HepG2 (cell line): ENCODE data around the gene CTNNA3. TPM values are rescaled to one million over a fixed set of nuclear protein-coding genes. Genes with fewer than 3 reads are reported as not detected.

ENCODE experiments used
- ATAC-seq: fragments of 200-7000 bp; cut with Tn5 transposase; 3 replicates; pipeline ENCODE4 v1.9.1; 2020; ENCODE audit warnings: mild to moderate bottlenecking, moderate library complexity
- BruUV-seq: library from RNA; stranded (reverse); fragments of 400-500 nt; replicated peaks from 2 replicates; lab custom pipeline; 2021; lab: Mats Ljungman, UMichigan
- CTCF ChIA-PET: fragments of 300-600 bp; formaldehyde crosslinking; extraction: SDS; loops from one replicate; lab custom pipeline; 2021; ENCODE audit warnings: low total read pairs, inconsistent platforms, low intra/inter-chr PET ratio; lab: Yijun Ruan, JAX
- POLR2A ChIA-PET: fragments of 350-600 bp; sonication (Branson Sonifier 250); formaldehyde crosslinking; loops from one replicate; lab custom pipeline; 2020; ENCODE audit warnings: antibody characterized with exemption, inconsistent platforms; lab: Yijun Ruan, JAX
- DNase-seq: peaks from one replicate; pipeline ENCODE4 v3.0.0-alpha.2; 2015; ENCODE audit warnings: low spot score
- FAIRE-seq: peaks from 3 replicates; lab custom pipeline; 2011; peaks lifted over from hg19 to GRCh38; lab: Jason Lieb, UNC
- H2AFZ ChIP-seq: one replicate; pipeline ENCODE4 v1.6.1; 2011; ENCODE audit warnings: low read length, inconsistent platforms
- H3K27ac ChIP-seq: fragments of 300-600 bp; 3 replicates; pipeline ENCODE4 v1.8.0; 2011; ENCODE audit warnings: mixed run types, mild to moderate bottlenecking, mixed read lengths, low read length, inconsistent platforms; ENCODE audit not compliant: insufficient read depth; ENCODE audit errors: extremely low read length
- H3K27me3 ChIP-seq, 2 experiments: fragments of 200-600 bp in 1 of 2; 2 replicates in 1 of 2; 3 replicates in 1 of 2; pipeline versions ENCODE4 v1.6.0 to v1.8.0; 2011; ENCODE audit warnings: low read length in 2 of 2, mild to moderate bottlenecking in 2 of 2, moderate library complexity in 2 of 2, inconsistent platforms in 1 of 2; ENCODE audit not compliant: insufficient read depth in 2 of 2, control insufficient read depth in 1 of 2
- H3K36me3 ChIP-seq, 2 experiments: fragments of 200-600 bp in 1 of 2; replicated peaks in 1 of 2; 2 replicates in 1 of 2; 3 replicates in 1 of 2; pipeline versions ENCODE4 v1.5.1 to v1.8.0; 2011; ENCODE audit warnings: low read length in 2 of 2, inconsistent platforms in 1 of 2; ENCODE audit not compliant: insufficient read depth in 2 of 2, control insufficient read depth in 1 of 2
- H3K4me1 ChIP-seq: 2 replicates; pipeline ENCODE4 v1.5.1; 2012; ENCODE audit warnings: low read length, inconsistent platforms; ENCODE audit not compliant: insufficient read depth
- H3K4me2 ChIP-seq: 2 replicates; pipeline ENCODE4 v1.6.0; 2011; ENCODE audit warnings: low read depth, low read length, inconsistent platforms
- H3K4me3 ChIP-seq, 3 experiments: fragments of 200-600 bp in 1 of 3; sonication (generic), shearing (Covaris generic) in 1 of 3; replicated peaks in 1 of 3; 2 replicates each; pipeline ENCODE4 v1.5.1; 2011 to 2016; ENCODE audit warnings: low read length in 3 of 3, inconsistent platforms in 2 of 3, low read depth in 2 of 3, mild to moderate bottlenecking in 2 of 3, control low read depth in 1 of 3, mixed read lengths in 1 of 3; ENCODE audit not compliant: insufficient read depth in 1 of 3
- H3K79me2 ChIP-seq: one replicate; pipeline ENCODE4 v1.6.1; 2011; ENCODE audit warnings: low read length, inconsistent platforms; ENCODE audit not compliant: insufficient read depth
- H3K9ac ChIP-seq: 2 replicates; pipeline ENCODE4 v1.6.0; 2011; ENCODE audit warnings: mild to moderate bottlenecking, low read depth, low read length, inconsistent platforms; ENCODE audit not compliant: insufficient read depth
- H3K9me3 ChIP-seq: 2 replicates; pipeline ENCODE4 v1.5.1; 2012; ENCODE audit warnings: mild to moderate bottlenecking, low read length
- H4K20me1 ChIP-seq: 2 replicates; pipeline ENCODE4 v1.6.0; 2011; ENCODE audit warnings: inconsistent platforms, mild to moderate bottlenecking, low read length, moderate library complexity; ENCODE audit not compliant: insufficient read depth
- FOXA3 ChIP-seq: IDR thresholded peaks from 2 replicates; pipeline ENCODE4 v1.6.1; 2016; ENCODE audit warnings: missing genetic modification reagents, missing compliant biosample characterization
- HNF1A ChIP-seq, 2 experiments: sonication (generic) in 1 of 2; formaldehyde crosslinking in 1 of 2; IDR thresholded peaks; 2 replicates each; pipeline versions ENCODE4 v1.4.0 to v1.6.1; 2016 to 2020; ENCODE audit warnings: borderline replicate concordance in 1 of 2, low read depth in 1 of 2, mild to moderate bottlenecking in 1 of 2, missing genetic modification reagents in 1 of 2
- HNRNPUL1 ChIP-seq: fragments of 200-400 bp; formaldehyde crosslinking; IDR thresholded peaks from 2 replicates; pipeline ENCODE4 v1.6.1; 2017; ENCODE audit warnings: low read depth, mild to moderate bottlenecking, low read length, moderate library complexity
- MIXL1 ChIP-seq: IDR thresholded peaks from 2 replicates; pipeline ENCODE4 v1.6.1; 2016
- SP140L ChIP-seq: sonication (generic); formaldehyde crosslinking; IDR thresholded peaks from 2 replicates; pipeline ENCODE4 v1.4.0; 2020; ENCODE audit warnings: missing genetic modification reagents, borderline replicate concordance
- ZMAT3 ChIP-seq: sonication (generic); formaldehyde crosslinking; conservative IDR thresholded peaks from 2 replicates; pipeline ENCODE4 v1.7.0; 2021; ENCODE audit warnings: missing genetic modification reagents
- ZNF138 ChIP-seq: sonication (generic); formaldehyde crosslinking; IDR thresholded peaks from 2 replicates; pipeline ENCODE4 v1.5.0; 2020; ENCODE audit warnings: mild to moderate bottlenecking, low read depth, missing genetic modification reagents
- ZNF281 ChIP-seq: sonication (generic); formaldehyde crosslinking; IDR thresholded peaks from 2 replicates; pipeline ENCODE4 v1.4.0; 2020; ENCODE audit warnings: missing genetic modification reagents, borderline replicate concordance
- ZNF816 ChIP-seq: sonication (generic); formaldehyde crosslinking; IDR thresholded peaks from 2 replicates; pipeline ENCODE4 v1.8.0; 2022; ENCODE audit warnings: missing genetic modification reagents, mild to moderate bottlenecking, borderline replicate concordance
- WGBS: methylation state at CpG from one replicate; pipeline ENCODE4 v1.1.6; 2017; ENCODE audit warnings: low lambda C conversion rate; 5-methylcytosine and 5-hydroxymethylcytosine counted together
- in situ Hi-C: cut with HindIII; loops from 2 replicates; pipeline ENCODE4 v1.10.0; 2017; ENCODE audit warnings: low pct_unique_long_range_greater_than_20kb; ENCODE audit not compliant: extremely low pct_ligation_motif_present
- intact Hi-C: fragments of 100-400 bp; cut with micrococcal nuclease; formaldehyde crosslinking; loops from one replicate; pipeline ENCODE4 v1.10.0; 2022; ENCODE audit not compliant: unreplicated experiment
- polyA plus RNA-seq, 8 experiments: library from polyadenylated mRNA; depleted of rRNA in 3 of 8; stranded (reverse) in 7 of 8; unstranded in 1 of 8; fragments of >200 nt; fragmentation: Illumina TruSeq in 4 of 8; extraction: Trizol in 4 of 8; gene quantifications; 2 replicates each; pipeline versions ENCODE4 v1.2.1 to v1.2.3, GENCODE V29; 2011 to 2016; ENCODE audit warnings: low read depth in 4 of 8, missing spikeins in 1 of 8, mixed read lengths in 1 of 8; ENCODE audit not compliant: insufficient read depth in 1 of 8
- total RNA-seq, 5 experiments: library from RNA; depleted of rRNA; stranded (reverse); fragments of >200 nt; fragmentation: Illumina TruSeq; extraction: Trizol; gene quantifications; 2 replicates each; pipeline ENCODE4 v1.2.3, GENCODE V29; 2016; ENCODE audit warnings: low read depth in 1 of 5
- TF ChIP-seq, protein P1 (sequence below): sonication (generic); formaldehyde crosslinking; IDR thresholded peaks from 2 replicates; pipeline ENCODE4 v1.4.0; 2020; ENCODE audit warnings: mild to moderate bottlenecking, missing genetic modification reagents
- TF ChIP-seq, protein P2 (sequence below): sonication (generic); formaldehyde crosslinking; IDR thresholded peaks from 2 replicates; pipeline ENCODE4 v1.4.0; 2020; ENCODE audit warnings: missing genetic modification reagents

Gene CTNNA3
- total and polyA plus RNA-seq, 2 of the 13 experiments (the other 11 are each of a cell fraction or from before 2014, with no cell fraction given) = not detected

GRCh38 chr10:67114945-67115344 lies 581.0 kb downstream of the CTNNA3 start (continued):
- TF ChIP-seq ZNF281 (CRISPR knock-in tag) (no peak), MIXL1 (peak; percentile 69), ZNF816 (CRISPR knock-in tag) (no peak), HNF1A (IDR thresholded peaks at IDR 0.05; ENCODE audit: low read depth) (no peak; the same call in 1 of the 2 replicates), HNF1A (CRISPR knock-in tag; IDR thresholded peaks at IDR 0.05; ENCODE audit: borderline replicate concordance) (peak; percentile 37; the same call in 1 of the 2 replicates), FOXA3 (CRISPR knock-in tag) (peak; percentile 56)

GRCh38 chr10:67112765-67113164 lies 583.2 kb downstream of the CTNNA3 start:
- intact Hi-C loops (no loop called here), in situ Hi-C loops (no loop called here)
- ChIA-PET CTCF (no interaction called here), POLR2A (no interaction called here)
- no peak overlapping the region for H3K9ac ChIP-seq
- H3K4me2 ChIP-seq = no peak overlapping the region
- WGBS = 4% methylated on average over 1 of the region's 1 CpG
- H3K79me2 ChIP-seq = no peaks in the 10 kb centered on the region
- H3K4me3 ChIP-seq = no peak overlapping the region
- H3K27me3 ChIP-seq = no peaks in the 10 kb centered on the region
- DNase-seq = no peak
- H3K9me3 ChIP-seq = no peaks in the 10 kb centered on the region
- H2AFZ ChIP-seq = no peak overlapping the region
- no TSS peak for BruUV-seq
- no peaks in the 10 kb centered on the region for H4K20me1 ChIP-seq
- no peak for FAIRE-seq
- no peaks in the 10 kb centered on the region for H3K36me3 ChIP-seq
- no peak for ATAC-seq
- H3K27ac ChIP-seq = no peak overlapping the region
- H3K4me1 ChIP-seq = peaks cover 10% of the 10 kb centered on the region
- TF ChIP-seq, protein P1, sequence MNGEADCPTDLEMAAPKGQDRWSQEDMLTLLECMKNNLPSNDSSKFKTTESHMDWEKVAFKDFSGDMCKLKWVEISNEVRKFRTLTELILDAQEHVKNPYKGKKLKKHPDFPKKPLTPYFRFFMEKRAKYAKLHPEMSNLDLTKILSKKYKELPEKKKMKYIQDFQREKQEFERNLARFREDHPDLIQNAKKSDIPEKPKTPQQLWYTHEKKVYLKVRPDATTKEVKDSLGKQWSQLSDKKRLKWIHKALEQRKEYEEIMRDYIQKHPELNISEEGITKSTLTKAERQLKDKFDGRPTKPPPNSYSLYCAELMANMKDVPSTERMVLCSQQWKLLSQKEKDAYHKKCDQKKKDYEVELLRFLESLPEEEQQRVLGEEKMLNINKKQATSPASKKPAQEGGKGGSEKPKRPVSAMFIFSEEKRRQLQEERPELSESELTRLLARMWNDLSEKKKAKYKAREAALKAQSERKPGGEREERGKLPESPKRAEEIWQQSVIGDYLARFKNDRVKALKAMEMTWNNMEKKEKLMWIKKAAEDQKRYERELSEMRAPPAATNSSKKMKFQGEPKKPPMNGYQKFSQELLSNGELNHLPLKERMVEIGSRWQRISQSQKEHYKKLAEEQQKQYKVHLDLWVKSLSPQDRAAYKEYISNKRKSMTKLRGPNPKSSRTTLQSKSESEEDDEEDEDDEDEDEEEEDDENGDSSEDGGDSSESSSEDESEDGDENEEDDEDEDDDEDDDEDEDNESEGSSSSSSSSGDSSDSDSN (CRISPR knock-in tag) = no peak
- TF ChIP-seq ZNF138 (no peak), ZMAT3 (CRISPR knock-in tag) (no peak), SP140L (no peak), HNRNPUL1 (no peak)
- TF ChIP-seq, protein P2, sequence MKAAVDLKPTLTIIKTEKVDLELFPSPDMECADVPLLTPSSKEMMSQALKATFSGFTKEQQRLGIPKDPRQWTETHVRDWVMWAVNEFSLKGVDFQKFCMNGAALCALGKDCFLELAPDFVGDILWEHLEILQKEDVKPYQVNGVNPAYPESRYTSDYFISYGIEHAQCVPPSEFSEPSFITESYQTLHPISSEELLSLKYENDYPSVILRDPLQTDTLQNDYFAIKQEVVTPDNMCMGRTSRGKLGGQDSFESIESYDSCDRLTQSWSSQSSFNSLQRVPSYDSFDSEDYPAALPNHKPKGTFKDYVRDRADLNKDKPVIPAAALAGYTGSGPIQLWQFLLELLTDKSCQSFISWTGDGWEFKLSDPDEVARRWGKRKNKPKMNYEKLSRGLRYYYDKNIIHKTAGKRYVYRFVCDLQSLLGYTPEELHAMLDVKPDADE (CRISPR knock-in tag) = no peak
